Neural cell (in vitro differentiated cells): ENCODE data around the gene OSM. TPM values are rescaled to one million over a fixed set of nuclear protein-coding genes. Genes with fewer than 3 reads are reported as not detected.

Experiments used
- H2AFZ ChIP-seq: fragments of 200-600, 300-800 bp; sonication (generic), shearing (Covaris generic); 2 replicates; pipeline ENCODE4 v1.6.0; 2014; ENCODE audit warnings: low read depth, mild to moderate bottlenecking, antibody characterized with exemption, low read length, moderate library complexity
- H3F3A ChIP-seq: fragments of 200-600 bp; shearing (Covaris generic); 2 replicates; pipeline ENCODE4 v1.6.1; 2016; ENCODE audit warnings: mild to moderate bottlenecking, moderate library complexity, mixed read lengths, antibody characterized with exemption, low read length; ENCODE audit not compliant: insufficient read depth, poor library complexity, severe bottlenecking
- H3K27ac ChIP-seq: fragments of 200-600, 300-800 bp; sonication (generic), shearing (Covaris generic); 2 replicates; pipeline ENCODE4 v1.5.1; 2014; ENCODE audit warnings: mild to moderate bottlenecking, low read length, moderate library complexity
- H3K27me3 ChIP-seq: fragments of 300-800, 200-600 bp; sonication (generic), shearing (Covaris generic); 2 replicates; pipeline ENCODE4 v1.6.0; 2014; ENCODE audit warnings: mild to moderate bottlenecking, low read depth, low read length, moderate library complexity; ENCODE audit not compliant: insufficient read depth
- H3K36me3 ChIP-seq: fragments of 300-800, 200-600 bp; sonication (generic), shearing (Covaris generic); 2 replicates; pipeline ENCODE4 v1.5.1; 2014; ENCODE audit warnings: mild to moderate bottlenecking, antibody characterized with exemption, low read length, moderate library complexity; ENCODE audit not compliant: insufficient read depth
- H3K4me2 ChIP-seq: fragments of 300-800, 200-600 bp; sonication (generic), shearing (Covaris generic); 2 replicates; pipeline ENCODE4 v1.6.0; 2014; ENCODE audit warnings: mild to moderate bottlenecking, low read length
- H3K4me3 ChIP-seq: fragments of 300-800, 200-600 bp; sonication (generic), shearing (Covaris generic); 2 replicates; pipeline ENCODE4 v1.5.1; 2014; ENCODE audit warnings: mild to moderate bottlenecking, low read length, moderate library complexity
- H3K79me2 ChIP-seq: fragments of 200-600 bp; shearing (Covaris generic); replicated peaks from 2 replicates; pipeline ENCODE4 v1.6.0; 2014; ENCODE audit warnings: mild to moderate bottlenecking, low read length, moderate library complexity; ENCODE audit not compliant: insufficient read depth
- H3K9ac ChIP-seq: fragments of 300-800, 200-600 bp; sonication (generic), shearing (Covaris generic); 2 replicates; pipeline ENCODE4 v1.6.1; 2016; ENCODE audit warnings: mild to moderate bottlenecking, low read length, mixed read lengths
- H3K9me2 ChIP-seq: fragments of 200-600 bp; shearing (Covaris generic); 2 replicates; pipeline ENCODE4 v1.6.1; 2016; ENCODE audit warnings: mild to moderate bottlenecking, low read length, mixed read lengths; ENCODE audit not compliant: insufficient read depth
- H3K9me3 ChIP-seq: fragments of 200-600, 300-800 bp; sonication (generic), shearing (Covaris generic); 2 replicates; pipeline ENCODE4 v1.6.1; 2016; ENCODE audit warnings: mild to moderate bottlenecking, mixed run types, low read length, moderate library complexity, mixed read lengths
- H4K20me1 ChIP-seq: fragments of 200-600 bp; shearing (Covaris generic); 2 replicates; pipeline ENCODE4 v1.6.1; 2016; ENCODE audit warnings: mild to moderate bottlenecking, mixed run types; ENCODE audit not compliant: insufficient read depth
- EP300 ChIP-seq: fragments of 450-650 bp; conservative IDR thresholded peaks from 2 replicates; pipeline ENCODE4 v1.6.1; 2014; ENCODE audit warnings: antibody characterized with exemption, mild to moderate bottlenecking, moderate library complexity; ENCODE audit not compliant: poor library complexity, severe bottlenecking
- EZH2 ChIP-seq: fragments of 200-600, 300-800 bp; shearing (Covaris generic), sonication (generic); IDR thresholded peaks from 2 replicates; pipeline ENCODE4 v1.6.1; 2014; ENCODE audit warnings: antibody characterized with exemption, low read length, borderline replicate concordance, mild to moderate bottlenecking; ENCODE audit not compliant: insufficient read depth, poor library complexity, severe bottlenecking
- MXI1 ChIP-seq: fragments of 450-650 bp; conservative IDR thresholded peaks from 2 replicates; pipeline ENCODE4 v1.6.1; 2014; ENCODE audit warnings: antibody characterized with exemption, mild to moderate bottlenecking; ENCODE audit not compliant: poor library complexity, severe bottlenecking
- POLR2AphosphoS5 ChIP-seq: IDR thresholded peaks from 2 replicates; pipeline ENCODE4 v1.6.1; 2012
- RAD21 ChIP-seq: fragments of 450-650 bp; conservative IDR thresholded peaks from 2 replicates; pipeline ENCODE4 v1.6.1; 2014; ENCODE audit warnings: antibody characterized with exemption, mild to moderate bottlenecking, moderate library complexity
- SMC3 ChIP-seq: fragments of 450-650 bp; conservative IDR thresholded peaks from 2 replicates; pipeline ENCODE4 v1.6.1; 2014; ENCODE audit warnings: antibody characterized with exemption, mild to moderate bottlenecking, moderate library complexity; ENCODE audit not compliant: poor library complexity
- TAF1 ChIP-seq: IDR thresholded peaks from 2 replicates; pipeline ENCODE4 v1.6.1; 2012; ENCODE audit warnings: low read depth
- polyA plus RNA-seq: library from polyadenylated mRNA; depleted of rRNA; stranded (reverse); fragments of >200 nt; gene quantifications from 2 replicates; pipeline ENCODE4 v1.2.3, GENCODE V29; 2014
- TF ChIP-seq, protein P1 (sequence below): IDR thresholded peaks from 2 replicates; pipeline ENCODE4 v1.6.1; 2012; ENCODE audit warnings: borderline replicate concordance
- TF ChIP-seq, protein P2 (sequence below): fragments of 450-650 bp; IDR thresholded peaks from 2 replicates; pipeline ENCODE4 v1.5.1; 2014; ENCODE audit warnings: antibody characterized with exemption, mild to moderate bottlenecking, moderate library complexity; ENCODE audit not compliant: poor library complexity, severe bottlenecking

OSM gene
- polyA plus RNA-seq, 1 donor from 2014 or later = not detected

DNA sequence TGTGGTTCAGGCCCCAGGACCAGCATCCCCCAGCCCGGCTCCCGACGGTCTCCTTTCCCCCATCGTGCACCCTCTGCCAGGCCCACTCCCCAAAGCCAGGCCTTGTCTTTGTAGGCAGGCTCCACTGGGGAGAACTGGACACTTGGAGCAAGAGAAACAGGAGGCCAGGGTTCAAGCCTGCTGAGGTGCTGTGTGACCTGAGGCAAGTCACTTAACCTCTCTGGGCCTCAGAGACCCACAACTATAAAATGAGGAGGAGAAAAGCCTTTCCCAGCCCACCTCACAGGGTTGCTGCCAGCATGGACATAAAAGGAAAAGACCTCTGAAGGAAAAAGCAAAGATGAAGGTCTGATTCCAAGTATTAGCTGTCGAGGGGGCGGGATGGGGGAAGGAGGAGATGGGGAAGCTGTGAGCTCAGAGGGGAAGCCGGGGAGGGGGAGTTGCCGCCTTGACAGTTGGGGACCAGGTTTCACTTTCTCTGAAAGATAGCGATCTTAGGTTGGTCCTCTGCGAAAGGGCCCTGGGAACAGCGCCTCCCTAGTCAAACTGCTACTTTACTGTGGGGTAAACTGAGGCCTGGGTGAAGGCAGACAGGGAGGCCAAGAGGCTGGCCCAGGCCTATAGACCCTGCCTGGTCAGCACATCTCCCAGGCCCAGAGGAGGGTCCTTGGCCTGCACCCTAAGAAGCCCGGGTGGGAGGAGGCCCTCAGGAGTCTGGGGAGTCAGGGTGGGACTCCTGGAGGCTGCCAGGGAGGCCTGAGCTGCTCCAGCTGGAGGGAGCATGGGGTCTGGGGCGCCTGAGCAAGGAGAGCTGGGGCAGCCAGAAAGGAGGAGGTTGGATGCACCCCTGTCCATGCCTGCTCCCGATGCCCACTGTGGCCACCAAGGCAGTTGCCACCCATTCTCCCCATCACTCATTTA is 991 bp upstream of the OSM start:
- no peak overlapping the region for H3K9ac ChIP-seq
- no peak overlapping the region for H3K4me3 ChIP-seq

DNA sequence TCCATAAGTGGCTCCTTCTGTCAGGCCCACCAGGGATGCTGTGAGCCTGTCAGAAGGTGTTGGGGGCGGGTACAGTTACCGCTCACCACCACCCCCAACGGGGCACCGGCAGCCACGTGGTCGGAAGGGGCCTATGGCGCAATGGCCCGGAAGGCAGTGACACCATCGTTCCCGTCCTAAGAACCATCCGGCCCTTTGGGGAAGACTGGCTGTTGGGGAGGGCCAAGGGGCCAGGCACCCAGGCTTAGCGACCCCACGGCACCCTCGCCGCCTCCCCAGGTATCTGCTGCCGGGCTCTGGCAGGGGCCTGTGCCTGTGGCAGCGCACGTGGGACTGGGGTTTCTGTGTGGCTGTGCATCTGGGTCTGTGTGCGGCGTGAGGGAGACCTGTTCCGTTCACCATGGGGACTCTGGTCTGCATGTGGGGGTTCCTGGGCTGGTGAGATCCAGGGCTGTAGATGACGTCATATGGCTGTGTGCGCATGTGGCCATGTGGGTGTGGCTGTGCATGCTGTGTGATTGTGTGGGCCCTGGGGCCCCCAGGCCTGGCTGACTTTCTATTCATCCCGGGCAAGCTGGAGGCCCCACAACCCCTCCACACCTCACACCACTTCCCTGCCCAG is 717 bp downstream of the OSM start:
- Histone ChIP-seq H4K20me1 (no peaks in the 10 kb centered on the region), H3K9me3 (no peaks in the 10 kb centered on the region), H3K27me3 (no peaks in the 10 kb centered on the region), H3K9me2 (no peaks in the 10 kb centered on the region), H3K36me3 (no peaks in the 10 kb centered on the region), H3K27ac (no peak overlapping the region), H3K4me2 (no peak overlapping the region), H3F3A (no peaks in the 10 kb centered on the region), H3K4me3 (no peak overlapping the region), H2AFZ (no peak overlapping the region), H3K79me2 (no peaks in the 10 kb centered on the region), H3K9ac (no peak overlapping the region)
- TF ChIP-seq, protein P1, sequence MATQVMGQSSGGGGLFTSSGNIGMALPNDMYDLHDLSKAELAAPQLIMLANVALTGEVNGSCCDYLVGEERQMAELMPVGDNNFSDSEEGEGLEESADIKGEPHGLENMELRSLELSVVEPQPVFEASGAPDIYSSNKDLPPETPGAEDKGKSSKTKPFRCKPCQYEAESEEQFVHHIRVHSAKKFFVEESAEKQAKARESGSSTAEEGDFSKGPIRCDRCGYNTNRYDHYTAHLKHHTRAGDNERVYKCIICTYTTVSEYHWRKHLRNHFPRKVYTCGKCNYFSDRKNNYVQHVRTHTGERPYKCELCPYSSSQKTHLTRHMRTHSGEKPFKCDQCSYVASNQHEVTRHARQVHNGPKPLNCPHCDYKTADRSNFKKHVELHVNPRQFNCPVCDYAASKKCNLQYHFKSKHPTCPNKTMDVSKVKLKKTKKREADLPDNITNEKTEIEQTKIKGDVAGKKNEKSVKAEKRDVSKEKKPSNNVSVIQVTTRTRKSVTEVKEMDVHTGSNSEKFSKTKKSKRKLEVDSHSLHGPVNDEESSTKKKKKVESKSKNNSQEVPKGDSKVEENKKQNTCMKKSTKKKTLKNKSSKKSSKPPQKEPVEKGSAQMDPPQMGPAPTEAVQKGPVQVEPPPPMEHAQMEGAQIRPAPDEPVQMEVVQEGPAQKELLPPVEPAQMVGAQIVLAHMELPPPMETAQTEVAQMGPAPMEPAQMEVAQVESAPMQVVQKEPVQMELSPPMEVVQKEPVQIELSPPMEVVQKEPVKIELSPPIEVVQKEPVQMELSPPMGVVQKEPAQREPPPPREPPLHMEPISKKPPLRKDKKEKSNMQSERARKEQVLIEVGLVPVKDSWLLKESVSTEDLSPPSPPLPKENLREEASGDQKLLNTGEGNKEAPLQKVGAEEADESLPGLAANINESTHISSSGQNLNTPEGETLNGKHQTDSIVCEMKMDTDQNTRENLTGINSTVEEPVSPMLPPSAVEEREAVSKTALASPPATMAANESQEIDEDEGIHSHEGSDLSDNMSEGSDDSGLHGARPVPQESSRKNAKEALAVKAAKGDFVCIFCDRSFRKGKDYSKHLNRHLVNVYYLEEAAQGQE = no peak
- TF ChIP-seq POLR2AphosphoS5 (no peak), EZH2 (no peak), SMC3 (no peak), TAF1 (no peak), RAD21 (no peak), EP300 (no peak), MXI1 (no peak)
- TF ChIP-seq, protein P2, sequence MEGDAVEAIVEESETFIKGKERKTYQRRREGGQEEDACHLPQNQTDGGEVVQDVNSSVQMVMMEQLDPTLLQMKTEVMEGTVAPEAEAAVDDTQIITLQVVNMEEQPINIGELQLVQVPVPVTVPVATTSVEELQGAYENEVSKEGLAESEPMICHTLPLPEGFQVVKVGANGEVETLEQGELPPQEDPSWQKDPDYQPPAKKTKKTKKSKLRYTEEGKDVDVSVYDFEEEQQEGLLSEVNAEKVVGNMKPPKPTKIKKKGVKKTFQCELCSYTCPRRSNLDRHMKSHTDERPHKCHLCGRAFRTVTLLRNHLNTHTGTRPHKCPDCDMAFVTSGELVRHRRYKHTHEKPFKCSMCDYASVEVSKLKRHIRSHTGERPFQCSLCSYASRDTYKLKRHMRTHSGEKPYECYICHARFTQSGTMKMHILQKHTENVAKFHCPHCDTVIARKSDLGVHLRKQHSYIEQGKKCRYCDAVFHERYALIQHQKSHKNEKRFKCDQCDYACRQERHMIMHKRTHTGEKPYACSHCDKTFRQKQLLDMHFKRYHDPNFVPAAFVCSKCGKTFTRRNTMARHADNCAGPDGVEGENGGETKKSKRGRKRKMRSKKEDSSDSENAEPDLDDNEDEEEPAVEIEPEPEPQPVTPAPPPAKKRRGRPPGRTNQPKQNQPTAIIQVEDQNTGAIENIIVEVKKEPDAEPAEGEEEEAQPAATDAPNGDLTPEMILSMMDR = no peak

More for the DNA sequence above, 991 bp upstream of the OSM start:
- Histone ChIP-seq H4K20me1 (no peaks in the 10 kb centered on the region), H3K27ac (no peak overlapping the region), H3K4me2 (no peak overlapping the region), H3K27me3 (no peaks in the 10 kb centered on the region), H3K79me2 (no peaks in the 10 kb centered on the region), H3K9me2 (no peaks in the 10 kb centered on the region), H3F3A (no peaks in the 10 kb centered on the region), H3K36me3 (no peaks in the 10 kb centered on the region), H3K9me3 (no peaks in the 10 kb centered on the region), H2AFZ (no peak overlapping the region)
- no peak for TF ChIP-seq TAF1
- no peak for TF ChIP-seq RAD21
- TF ChIP-seq POLR2AphosphoS5 = no peak
- no peak for TF ChIP-seq MXI1
- TF ChIP-seq, protein P1 = no peak
